ENCODE measurements around the gene RACK1. TPM values are rescaled to one million over a fixed set of nuclear protein-coding genes. Genes with fewer than 3 reads are reported as not detected.
A peak's percentile ranks its signal among the peaks of the same experiment; 100 is the strongest.

Gene RACK1
- total and polyA plus RNA-seq, 2 of the 8 experiments (the other 6 are each of a cell fraction or from before 2014, with no cell fraction given): 2,589 to 7,971 TPM

- no peak overlapping the region for H4K8ac ChIP-seq (ENCODE audit: extremely low read depth, insufficient read depth, low read length)
- no peak overlapping the region for H2AK5ac ChIP-seq (ENCODE audit: low read depth, low read length)
- no peak overlapping the region for H3K27ac ChIP-seq (ENCODE audit: low read depth, low read length)
- H4K5ac ChIP-seq (ENCODE audit: insufficient read length, low read depth, low read length): no peak overlapping the region
- H3K4ac ChIP-seq (replicated peaks; ENCODE audit: insufficient read length, low read depth, low read length): no peak overlapping the region
- H3K18ac ChIP-seq (ENCODE audit: extremely low read depth, low read length): no peak overlapping the region; the same call in none of the 2 replicates
- WGBS, 2 experiments (ENCODE audit: extremely low coverage in 1 of 2, insufficient coverage in 1 of 2, insufficient read length in 1 of 2, insufficient replicate concordance in 2 of 2, low coverage in 1 of 2, low lambda C conversion rate in 2 of 2, missing lambda C conversion rate in 1 of 2): 22% methylated on average over 9 of the region's 9 CpGs; no CpG with 5 or more reads in 1 of the 2 experiments
- H3K56ac ChIP-seq (replicated peaks; ENCODE audit: insufficient read length, low read depth, low read length): no peak overlapping the region
- H3K23ac ChIP-seq (ENCODE audit: insufficient read length): no peak overlapping the region
- peaks cover 9 to 36% (median 19%) of the 10 kb centered on the region in 4 experiments for H3K4me1 ChIP-seq (replicated peaks in 1 of 4; ENCODE audit: control insufficient read depth in 3 of 4, insufficient read depth in 4 of 4, low read length in 3 of 4)
- H4K20me1 ChIP-seq (replicated peaks in 1 of 2; ENCODE audit: control insufficient read depth in 1 of 2, insufficient read depth in 2 of 2, low read length in 2 of 2): peaks cover 2 to 4% of the 10 kb centered on the region in 2 experiments
- DNase-seq (ENCODE audit: low read depth in 1 of 2, low spot score in 2 of 2): no peak
- H2BK5ac ChIP-seq (ENCODE audit: low read depth, low read length): no peak overlapping the region
- no peak overlapping the region for H2BK120ac ChIP-seq (replicated peaks; ENCODE audit: low read depth, low read length)
- no peak for FAIRE-seq
- H3K9ac ChIP-seq (replicated peaks in 1 of 4; ENCODE audit: extremely low read depth in 1 of 4, low read depth in 3 of 4, low read length in 3 of 4): no peak overlapping the region
- H3K27me3 ChIP-seq (replicated peaks in 1 of 4; ENCODE audit: control insufficient read depth in 3 of 4, extremely low read depth in 1 of 4, insufficient read depth in 3 of 4, low read length in 3 of 4): peaks cover 11 to 60% (median 37%) of the 10 kb centered on the region in 4 experiments
- peak overlapping the region; percentile 34 to 47 for H3K4me2 ChIP-seq (ENCODE audit: insufficient read depth in 1 of 2, low read depth in 2 of 2, low read length in 2 of 2)
- H3K4me3 ChIP-seq (ENCODE audit: extremely low read depth in 1 of 4, insufficient read depth in 2 of 4, low read depth in 3 of 4, low read length in 4 of 4): peak overlapping the region in 1 of 4 experiments; percentile 22; a peak in 2 of 8 replicates
- H3K14ac ChIP-seq (ENCODE audit: insufficient read length): no peak overlapping the region
- no peaks in the 10 kb centered on the region for H3K9me3 ChIP-seq (ENCODE audit: insufficient read depth in 2 of 2, low read depth in 1 of 2, low read length in 1 of 2)
- no peak overlapping the region for H2AFZ ChIP-seq (ENCODE audit: low read length)
- ChIA-PET CTCF (ENCODE audit: partially characterized antibody) (interaction anchor here (0.8 to 3.8 kb wide), 8 partner anchors 10 to 40 kb away, joined by 4 to 23 read pairs (median 6); no protein-coding TSS in a partner anchor), POLR2A (ENCODE audit: partially characterized antibody) (interaction anchor here (0.8 to 3.7 kb wide), 10 partner anchors 9 to 45 kb away, joined by 3 to 22 read pairs (median 4); partner anchors contain the start of gene TRIM41)
- H3K36me3 ChIP-seq (ENCODE audit: control insufficient read depth in 2 of 4, insufficient read depth in 4 of 4, low read length in 3 of 4): no peaks in the 10 kb centered on the region
- H2BK15ac ChIP-seq (ENCODE audit: low read length): no peak overlapping the region
- H3K79me2 ChIP-seq (ENCODE audit: control insufficient read depth in 1 of 2, insufficient read depth in 2 of 2, low read length in 2 of 2): no peaks in the 10 kb centered on the region
- H2BK12ac ChIP-seq (ENCODE audit: low read depth, low read length): 0 out of 2 replicates have a peak overlapping the region, but pooled peaks have one; percentile 33
- H3K23me2 ChIP-seq (ENCODE audit: low read depth, low read length): peaks cover 2% of the 10 kb centered on the region; the same call in 1 of the 2 replicates
- H4K91ac ChIP-seq (replicated peaks; ENCODE audit: insufficient read length, low read length): no peak overlapping the region
- H3K79me1 ChIP-seq (ENCODE audit: low read depth, low read length): no peaks in the 10 kb centered on the region
- H2BK20ac ChIP-seq (ENCODE audit: low read length): no peak overlapping the region
- TF ChIP-seq TCF12 (IDR thresholded peaks at IDR 0.05; ENCODE audit: low read depth, low read length) (0 out of 2 replicates have a peak, but pooled peaks have one; percentile 24), MAX (IDR thresholded peaks at IDR 0.05) (no peak; the same call in 1 of the 2 replicates), TEAD4 (IDR thresholded peaks at IDR 0.05; ENCODE audit: low read depth, low read length) (peak; percentile 42; the same call in 1 of the 2 replicates), KDM4A (IDR thresholded peaks at IDR 0.05; ENCODE audit: low read depth, low read length, severe bottlenecking) (no peak), SRF (IDR thresholded peaks at IDR 0.05; ENCODE audit: low read depth, low read length) (no peak), NRF1 (IDR thresholded peaks at IDR 0.05; ENCODE audit: low read depth, low read length) (no peak), CTCF (IDR thresholded peaks at IDR 0.05; ENCODE audit: control extremely low read depth in 1 of 3, insufficient read depth in 1 of 3, low read depth in 1 of 3, low read length in 3 of 3) (no peak), SP2 (IDR thresholded peaks at IDR 0.05; ENCODE audit: low read length) (no peak), TAF1 (IDR thresholded peaks at IDR 0.05; ENCODE audit: low read depth, low read length) (no peak), TBP (IDR thresholded peaks at IDR 0.05; ENCODE audit: low read depth, low read length) (no peak)
Measured at GRCh38 chr5:181198905-181199519, 44.7 kb downstream of the RACK1 start.
